ENCODE data around the gene IL17RA.

GRCh38 chr22:17117400-17117799 lies 32.6 kb downstream of the IL17RA start:
- TF ChIP-seq CTCF (IDR thresholded peaks at IDR 0.05; ENCODE audit: borderline replicate concordance, extremely low read depth, low read length, poor library complexity, severe bottlenecking): no peak
- no peak for TF ChIP-seq EZH2 (IDR thresholded peaks at IDR 0.05; ENCODE audit: borderline replicate concordance, low read depth, low read length, severe bottlenecking)

Data from DND-41 (cell line).